ENCODE results near the gene GPER1. TPM values are rescaled to one million over a fixed set of nuclear protein-coding genes. Genes with fewer than 3 reads are reported as not detected.

Gene GPER1
- total RNA-seq, 2 experiments from 2014 or later: not detected

DNA sequence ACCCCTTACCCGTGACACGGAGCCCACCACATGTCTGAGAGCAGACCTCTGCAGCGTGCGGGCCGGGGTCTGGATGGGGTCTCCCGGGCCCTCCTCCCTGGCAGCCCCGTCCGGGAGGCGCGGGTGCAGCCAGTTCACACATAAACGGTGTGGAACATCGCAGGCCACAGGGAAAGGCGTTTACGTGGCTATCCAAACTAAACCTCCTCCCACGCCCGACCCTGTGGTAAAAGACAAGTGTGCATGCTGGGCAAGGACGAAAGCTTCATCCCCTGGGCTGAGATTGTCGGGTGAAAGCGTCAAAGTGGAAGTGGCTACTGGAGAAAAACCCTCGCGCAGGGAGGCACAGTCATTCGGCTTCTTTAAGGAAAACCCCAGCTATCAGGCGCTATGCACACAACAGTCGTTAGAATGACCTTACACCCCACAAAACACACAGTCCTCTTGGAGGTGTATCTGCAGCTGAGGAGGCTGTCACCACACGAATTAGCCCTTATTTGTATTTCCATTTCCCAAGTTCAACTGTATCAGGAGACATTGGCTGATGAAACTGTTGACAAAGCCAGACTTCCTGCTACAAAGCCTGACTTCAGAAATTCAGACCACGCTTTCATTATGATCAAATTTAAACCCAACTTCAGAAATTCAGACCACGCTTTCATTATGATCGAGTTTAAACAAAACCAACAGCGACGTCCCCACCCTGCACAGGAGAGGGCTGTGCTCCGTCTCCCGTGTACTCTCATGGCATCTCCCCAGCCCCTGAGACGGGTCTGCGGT is 15.3 kb downstream of the GPER1 start:
- TF ChIP-seq, protein P1, sequence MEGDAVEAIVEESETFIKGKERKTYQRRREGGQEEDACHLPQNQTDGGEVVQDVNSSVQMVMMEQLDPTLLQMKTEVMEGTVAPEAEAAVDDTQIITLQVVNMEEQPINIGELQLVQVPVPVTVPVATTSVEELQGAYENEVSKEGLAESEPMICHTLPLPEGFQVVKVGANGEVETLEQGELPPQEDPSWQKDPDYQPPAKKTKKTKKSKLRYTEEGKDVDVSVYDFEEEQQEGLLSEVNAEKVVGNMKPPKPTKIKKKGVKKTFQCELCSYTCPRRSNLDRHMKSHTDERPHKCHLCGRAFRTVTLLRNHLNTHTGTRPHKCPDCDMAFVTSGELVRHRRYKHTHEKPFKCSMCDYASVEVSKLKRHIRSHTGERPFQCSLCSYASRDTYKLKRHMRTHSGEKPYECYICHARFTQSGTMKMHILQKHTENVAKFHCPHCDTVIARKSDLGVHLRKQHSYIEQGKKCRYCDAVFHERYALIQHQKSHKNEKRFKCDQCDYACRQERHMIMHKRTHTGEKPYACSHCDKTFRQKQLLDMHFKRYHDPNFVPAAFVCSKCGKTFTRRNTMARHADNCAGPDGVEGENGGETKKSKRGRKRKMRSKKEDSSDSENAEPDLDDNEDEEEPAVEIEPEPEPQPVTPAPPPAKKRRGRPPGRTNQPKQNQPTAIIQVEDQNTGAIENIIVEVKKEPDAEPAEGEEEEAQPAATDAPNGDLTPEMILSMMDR (IDR thresholded peaks at IDR 0.05): no peak
- H3K36me3 ChIP-seq (ENCODE audit: insufficient read depth, low read length): no peaks in the 10 kb centered on the region
- H3K9me3 ChIP-seq (ENCODE audit: control insufficient read depth in 1 of 2, insufficient read depth in 1 of 2, low read length in 2 of 2): peaks cover 0 to 5% of the 10 kb centered on the region in 2 experiments
- no peaks in the 10 kb centered on the region for H3K9me3 Mint-ChIP-seq
- DNase-seq: peak in 2 of 14 experiments; percentile 8 to 37
- no peaks in the 10 kb centered on the region for H3K27me3 Mint-ChIP-seq
- intact Hi-C loops (cut with DNase I, micrococcal nuclease): no loop called here
- H3K4me1 Mint-ChIP-seq (ENCODE audit: low read depth): peaks cover 17% of the 10 kb centered on the region
- H3K27ac Mint-ChIP-seq: no peak overlapping the region
- no peaks in the 10 kb centered on the region for H3K27me3 ChIP-seq (ENCODE audit: control insufficient read depth in 1 of 2, insufficient read depth in 2 of 2, low read length in 2 of 2)
- peaks cover 22% of the 10 kb centered on the region for H3K4me1 ChIP-seq (ENCODE audit: insufficient read depth, low read length)
- peak overlapping the region; percentile 9 for H3K4me3 ChIP-seq (ENCODE audit: low read length)
- CTCF ChIA-PET: interaction anchor here (1.4 kb wide), 1 partner anchor 17 kb away, joined by 3 read pairs; no protein-coding TSS in a partner anchor
- H3K27ac ChIP-seq (ENCODE audit: low read depth in 1 of 2, low read length in 2 of 2): no peak overlapping the region
- POLR2A ChIA-PET: interaction anchor here (0.9 kb wide), 1 partner anchor 36 kb away, joined by 3 read pairs; no protein-coding TSS in a partner anchor
- peaks cover 1% of the 10 kb centered on the region for H3K36me3 Mint-ChIP-seq (ENCODE audit: low read depth)
- ATAC-seq (ENCODE audit: poor library complexity): no peak
- no peak overlapping the region for H3K4me3 Mint-ChIP-seq

DNA sequence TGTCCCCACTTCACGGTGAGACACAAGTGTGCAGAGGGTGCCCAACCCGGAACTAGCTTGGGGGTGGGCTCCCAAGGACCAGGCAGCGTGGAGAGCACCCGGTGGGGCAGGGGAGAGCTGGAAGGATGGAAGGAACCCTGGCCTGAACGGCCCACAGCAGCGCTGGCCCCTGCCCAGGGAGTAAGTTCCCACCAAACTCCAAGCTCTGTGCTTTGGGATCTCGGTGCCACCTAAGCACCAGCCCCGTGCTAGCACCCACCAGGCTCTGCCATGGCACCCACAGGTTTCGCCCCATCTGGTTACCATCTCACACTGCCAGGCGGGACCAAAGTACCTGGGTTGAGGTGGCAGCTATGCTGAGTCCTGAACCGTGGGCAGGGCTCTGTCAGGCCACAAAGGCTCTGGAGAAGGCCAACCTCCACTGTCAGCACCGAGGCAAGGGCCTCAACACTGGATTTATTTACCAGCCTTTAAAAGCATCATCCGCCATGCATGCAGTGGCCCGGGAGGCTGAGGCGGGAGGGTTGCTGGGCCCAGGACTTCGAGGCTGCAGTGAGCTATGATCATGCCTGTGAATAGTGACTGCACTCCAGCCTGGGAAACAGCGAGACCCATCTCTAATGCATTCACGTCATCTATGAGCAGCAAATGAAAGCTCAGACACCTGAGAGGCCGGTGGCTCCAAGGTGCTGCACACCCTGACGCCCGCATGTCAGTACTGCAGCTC is 16.0 kb downstream of the GPER1 start:
- TF ChIP-seq, protein P1 (IDR thresholded peaks at IDR 0.05): no peak
- intact Hi-C loops (cut with DNase I, micrococcal nuclease): no loop called here
- Mint-ChIP-seq H3K4me3 (no peak overlapping the region), H3K9me3 (no peaks in the 10 kb centered on the region), H3K36me3 (ENCODE audit: low read depth) (no peaks in the 10 kb centered on the region), H3K4me1 (ENCODE audit: low read depth) (peaks cover 17% of the 10 kb centered on the region), H3K27ac (no peak overlapping the region), H3K27me3 (no peaks in the 10 kb centered on the region)
- CTCF ChIA-PET: interaction anchor here (1.4 to 1.6 kb wide), 2 partner anchors 18 to 38 kb away, joined by 3 to 4 read pairs; no protein-coding TSS in a partner anchor
- no peak overlapping the region for H3K27ac ChIP-seq (ENCODE audit: low read depth in 1 of 2, low read length in 2 of 2)
- no peaks in the 10 kb centered on the region for H3K9me3 ChIP-seq (ENCODE audit: control insufficient read depth in 1 of 2, insufficient read depth in 1 of 2, low read length in 2 of 2)
- H3K36me3 ChIP-seq (ENCODE audit: insufficient read depth, low read length): no peaks in the 10 kb centered on the region
- ATAC-seq (ENCODE audit: poor library complexity) (no peak), DNase-seq (no peak)
- H3K27me3 ChIP-seq (ENCODE audit: control insufficient read depth in 1 of 2, insufficient read depth in 2 of 2, low read length in 2 of 2): no peaks in the 10 kb centered on the region
- H3K4me3 ChIP-seq (ENCODE audit: low read length): peak overlapping the region; percentile 9
- POLR2A ChIA-PET: interaction anchor here (0.9 kb wide), 1 partner anchor 35 kb away, joined by 3 read pairs; no protein-coding TSS in a partner anchor
- H3K4me1 ChIP-seq (ENCODE audit: insufficient read depth, low read length): peaks cover 22% of the 10 kb centered on the region

DNA sequence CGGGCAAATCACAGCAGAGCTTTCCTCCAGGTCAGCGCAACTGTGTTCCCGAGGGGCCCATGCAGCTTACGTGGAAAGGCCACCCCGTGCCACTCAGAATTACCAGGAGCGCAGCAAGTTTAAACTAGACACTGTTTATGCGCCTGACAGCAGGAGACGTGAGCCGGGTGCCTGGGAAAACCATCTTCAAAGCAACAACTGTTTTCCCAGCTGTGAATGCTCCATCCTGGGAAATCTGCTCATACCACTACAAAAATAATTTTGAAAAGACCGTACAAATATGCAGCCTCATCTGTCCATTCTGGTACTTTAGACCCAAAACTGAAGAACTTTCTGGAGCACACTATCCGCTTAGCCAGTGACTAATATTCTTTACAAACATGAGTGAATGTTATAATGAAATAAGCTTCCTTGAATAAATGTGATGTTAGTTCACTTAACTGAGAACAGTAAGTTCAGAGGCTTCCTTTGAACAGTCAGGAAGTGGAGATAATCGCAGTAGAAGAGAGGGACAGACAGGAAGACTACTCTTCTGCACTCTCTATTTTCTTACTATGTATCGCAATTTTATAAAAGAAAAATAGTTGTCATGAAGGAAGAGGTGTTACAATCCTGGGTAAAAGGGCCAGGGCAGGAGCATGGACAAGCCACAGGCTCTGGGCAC is 16.7 kb downstream of the GPER1 start:
- no peak overlapping the region for H3K27ac Mint-ChIP-seq
- H3K27ac ChIP-seq (ENCODE audit: low read depth in 1 of 2, low read length in 2 of 2): no peak overlapping the region
- intact Hi-C loops (cut with DNase I, micrococcal nuclease): loop anchor here in 1 of 2 experiments (5.0 kb wide), 1 partner anchor 687 kb away; no protein-coding TSS in a partner anchor
- no peaks in the 10 kb centered on the region for H3K9me3 ChIP-seq (ENCODE audit: control insufficient read depth in 1 of 2, insufficient read depth in 1 of 2, low read length in 2 of 2)
- CTCF ChIA-PET: interaction anchor here (1.6 kb wide), 1 partner anchor 39 kb away, joined by 4 read pairs; no protein-coding TSS in a partner anchor
- POLR2A ChIA-PET: no interaction called here
- no peaks in the 10 kb centered on the region for H3K27me3 Mint-ChIP-seq
- H3K9me3 Mint-ChIP-seq: no peaks in the 10 kb centered on the region
- ATAC-seq (ENCODE audit: poor library complexity): peak; percentile 41
- no peak overlapping the region for H3K4me3 Mint-ChIP-seq
- TF ChIP-seq, protein P1 (IDR thresholded peaks at IDR 0.05): no peak
- no peaks in the 10 kb centered on the region for H3K36me3 Mint-ChIP-seq (ENCODE audit: low read depth)
- peaks cover 17% of the 10 kb centered on the region for H3K4me1 Mint-ChIP-seq (ENCODE audit: low read depth)
- no peaks in the 10 kb centered on the region for H3K27me3 ChIP-seq (ENCODE audit: control insufficient read depth in 1 of 2, insufficient read depth in 2 of 2, low read length in 2 of 2)
- H3K36me3 ChIP-seq (ENCODE audit: insufficient read depth, low read length): no peaks in the 10 kb centered on the region
- H3K4me3 ChIP-seq (ENCODE audit: low read length): no peak overlapping the region
- DNase-seq: no peak
- H3K4me1 ChIP-seq (ENCODE audit: insufficient read depth, low read length): peaks cover 22% of the 10 kb centered on the region

Data from CD4-positive, alpha-beta T cell (primary cell).